Measurements from ENCODE around the gene VASH2. TPM values are rescaled to one million over a fixed set of nuclear protein-coding genes. Genes with fewer than 3 reads are reported as not detected.

The VASH2 gene
- polyA plus RNA-seq, 1 donor from 2014 or later: 65.2 TPM

DNA sequence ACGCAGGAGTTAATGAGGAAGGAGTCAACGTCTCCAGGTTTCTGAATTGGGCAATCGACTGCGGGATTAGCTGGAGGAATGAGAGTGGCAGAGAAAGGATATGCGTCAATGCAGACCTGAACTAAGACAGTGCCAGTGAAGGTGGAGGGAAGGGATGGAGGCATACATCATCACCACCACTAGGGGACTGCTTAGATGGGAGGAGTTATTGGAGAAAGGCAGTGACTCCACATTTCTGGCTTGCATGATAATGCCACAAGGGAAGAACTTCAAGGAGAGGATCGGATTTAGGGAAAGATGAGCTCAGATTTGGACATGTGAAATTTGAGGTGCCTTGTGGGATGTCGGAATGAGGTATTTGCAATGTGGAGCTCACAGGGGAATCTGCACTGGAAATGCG, 17.5 kb downstream of the VASH2 start:
- Histone ChIP-seq H3K4me3 (ENCODE audit: low read length) (no peak overlapping the region), H3K9me2 (ENCODE audit: insufficient read depth, low read length) (no peaks in the 10 kb centered on the region), H3K4me2 (ENCODE audit: low read length) (no peak overlapping the region)

DNA sequence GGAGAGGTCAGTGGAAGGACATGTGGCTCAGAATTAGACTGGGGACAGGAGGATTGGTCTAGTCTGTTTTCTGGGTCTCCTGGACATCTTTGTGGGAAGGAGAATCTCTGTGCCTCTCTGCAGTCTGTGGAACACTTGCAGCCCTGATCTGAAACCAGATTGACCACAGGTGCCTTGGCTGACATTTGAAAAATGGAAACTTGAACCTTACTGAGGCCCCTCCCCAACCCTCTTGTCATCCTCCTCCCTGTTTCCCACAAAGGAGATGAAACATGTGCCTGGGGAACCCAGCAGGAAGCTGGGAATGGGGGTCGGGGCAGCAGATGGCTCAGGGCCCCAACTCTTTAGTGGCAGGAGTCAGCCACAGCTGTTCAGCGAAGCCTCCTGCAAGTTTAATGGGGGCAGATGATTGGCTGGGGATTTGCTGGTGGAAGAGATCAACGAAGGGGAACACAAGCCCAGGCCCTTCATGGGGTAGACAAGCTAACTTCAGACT, 18.1 kb downstream of the VASH2 start:
- no peaks in the 10 kb centered on the region for H3K79me2 ChIP-seq (replicated peaks; ENCODE audit: insufficient read depth, low read length)
- no peak overlapping the region for H3K4me3 ChIP-seq (ENCODE audit: low read length)
- no peak overlapping the region for H3K4me2 ChIP-seq (ENCODE audit: low read length)
- no peak overlapping the region for H3K27ac ChIP-seq (ENCODE audit: low read length)
- no peak overlapping the region for H2AFZ ChIP-seq (ENCODE audit: low read depth, low read length)
- peaks cover 5% of the 10 kb centered on the region for H3K36me3 ChIP-seq (ENCODE audit: insufficient read depth, low read length)
- no peaks in the 10 kb centered on the region for H3K9me2 ChIP-seq (ENCODE audit: insufficient read depth, low read length)
- no peaks in the 10 kb centered on the region for H3K27me3 ChIP-seq (ENCODE audit: insufficient read depth, low read depth, low read length)
- no peaks in the 10 kb centered on the region for H3F3A ChIP-seq (ENCODE audit: insufficient read depth, low read length, poor library complexity, severe bottlenecking)
- no peak for TF ChIP-seq EZH2 (IDR thresholded peaks at IDR 0.05; ENCODE audit: borderline replicate concordance, insufficient read depth, low read length, poor library complexity, severe bottlenecking)
- TF ChIP-seq RAD21 (conservative IDR thresholded peaks at IDR 0.05): no peak
- no peak for TF ChIP-seq POLR2AphosphoS5 (IDR thresholded peaks at IDR 0.05)
- H3K9ac ChIP-seq (ENCODE audit: low read length): no peak overlapping the region
- H4K20me1 ChIP-seq (ENCODE audit: insufficient read depth): no peaks in the 10 kb centered on the region
- H3K9me3 ChIP-seq (ENCODE audit: low read length): no peaks in the 10 kb centered on the region

More for the DNA sequence above, 17.5 kb downstream of the VASH2 start:
- no peaks in the 10 kb centered on the region for H3K27me3 ChIP-seq (ENCODE audit: insufficient read depth, low read depth, low read length)
- H3K36me3 ChIP-seq (ENCODE audit: insufficient read depth, low read length): peaks cover 5% of the 10 kb centered on the region
- no peak overlapping the region for H3K27ac ChIP-seq (ENCODE audit: low read length)
- H3K9me3 ChIP-seq (ENCODE audit: low read length): no peaks in the 10 kb centered on the region
- H2AFZ ChIP-seq (ENCODE audit: low read depth, low read length): no peak overlapping the region
- no peaks in the 10 kb centered on the region for H3K79me2 ChIP-seq (replicated peaks; ENCODE audit: insufficient read depth, low read length)
- no peaks in the 10 kb centered on the region for H4K20me1 ChIP-seq (ENCODE audit: insufficient read depth)
- TF ChIP-seq TAF1 (IDR thresholded peaks at IDR 0.05; ENCODE audit: low read depth) (no peak), SMC3 (conservative IDR thresholded peaks at IDR 0.05; ENCODE audit: poor library complexity) (no peak), EP300 (conservative IDR thresholded peaks at IDR 0.05; ENCODE audit: poor library complexity, severe bottlenecking) (no peak), MXI1 (conservative IDR thresholded peaks at IDR 0.05; ENCODE audit: poor library complexity, severe bottlenecking) (no peak), RAD21 (conservative IDR thresholded peaks at IDR 0.05) (no peak), POLR2AphosphoS5 (IDR thresholded peaks at IDR 0.05) (no peak)
- no peak overlapping the region for H3K9ac ChIP-seq (ENCODE audit: low read length)
- H3F3A ChIP-seq (ENCODE audit: insufficient read depth, low read length, poor library complexity, severe bottlenecking): no peaks in the 10 kb centered on the region

DNA sequence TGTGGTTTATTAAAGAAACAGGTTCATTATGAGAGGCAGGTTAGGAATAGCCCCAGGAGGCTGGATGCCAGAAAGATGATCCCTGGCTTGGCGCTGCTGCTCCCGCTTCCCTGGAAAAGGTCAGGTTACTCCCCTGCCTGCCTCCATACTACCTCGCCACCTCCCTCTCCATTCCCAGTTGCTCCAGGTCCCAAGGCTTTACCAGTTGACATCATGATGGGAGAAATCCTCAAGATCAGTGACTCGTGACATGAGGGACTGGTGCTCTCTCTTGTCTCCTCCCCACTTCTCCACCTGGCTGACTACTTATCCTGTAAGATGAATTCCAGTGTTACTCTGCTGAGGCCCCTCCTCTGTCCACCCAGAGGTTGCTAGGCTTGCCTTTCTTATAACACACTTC, 19.7 kb downstream of the VASH2 start:
- no peaks in the 10 kb centered on the region for H3K9me3 ChIP-seq (ENCODE audit: low read length)
- no peak for TF ChIP-seq EP300 (conservative IDR thresholded peaks at IDR 0.05; ENCODE audit: poor library complexity, severe bottlenecking)
- no peak for TF ChIP-seq SMC3 (conservative IDR thresholded peaks at IDR 0.05; ENCODE audit: poor library complexity)
- no peak for TF ChIP-seq EZH2 (IDR thresholded peaks at IDR 0.05; ENCODE audit: borderline replicate concordance, insufficient read depth, low read length, poor library complexity, severe bottlenecking)
- no peak for TF ChIP-seq TAF1 (IDR thresholded peaks at IDR 0.05; ENCODE audit: low read depth)
- TF ChIP-seq, protein P1, sequence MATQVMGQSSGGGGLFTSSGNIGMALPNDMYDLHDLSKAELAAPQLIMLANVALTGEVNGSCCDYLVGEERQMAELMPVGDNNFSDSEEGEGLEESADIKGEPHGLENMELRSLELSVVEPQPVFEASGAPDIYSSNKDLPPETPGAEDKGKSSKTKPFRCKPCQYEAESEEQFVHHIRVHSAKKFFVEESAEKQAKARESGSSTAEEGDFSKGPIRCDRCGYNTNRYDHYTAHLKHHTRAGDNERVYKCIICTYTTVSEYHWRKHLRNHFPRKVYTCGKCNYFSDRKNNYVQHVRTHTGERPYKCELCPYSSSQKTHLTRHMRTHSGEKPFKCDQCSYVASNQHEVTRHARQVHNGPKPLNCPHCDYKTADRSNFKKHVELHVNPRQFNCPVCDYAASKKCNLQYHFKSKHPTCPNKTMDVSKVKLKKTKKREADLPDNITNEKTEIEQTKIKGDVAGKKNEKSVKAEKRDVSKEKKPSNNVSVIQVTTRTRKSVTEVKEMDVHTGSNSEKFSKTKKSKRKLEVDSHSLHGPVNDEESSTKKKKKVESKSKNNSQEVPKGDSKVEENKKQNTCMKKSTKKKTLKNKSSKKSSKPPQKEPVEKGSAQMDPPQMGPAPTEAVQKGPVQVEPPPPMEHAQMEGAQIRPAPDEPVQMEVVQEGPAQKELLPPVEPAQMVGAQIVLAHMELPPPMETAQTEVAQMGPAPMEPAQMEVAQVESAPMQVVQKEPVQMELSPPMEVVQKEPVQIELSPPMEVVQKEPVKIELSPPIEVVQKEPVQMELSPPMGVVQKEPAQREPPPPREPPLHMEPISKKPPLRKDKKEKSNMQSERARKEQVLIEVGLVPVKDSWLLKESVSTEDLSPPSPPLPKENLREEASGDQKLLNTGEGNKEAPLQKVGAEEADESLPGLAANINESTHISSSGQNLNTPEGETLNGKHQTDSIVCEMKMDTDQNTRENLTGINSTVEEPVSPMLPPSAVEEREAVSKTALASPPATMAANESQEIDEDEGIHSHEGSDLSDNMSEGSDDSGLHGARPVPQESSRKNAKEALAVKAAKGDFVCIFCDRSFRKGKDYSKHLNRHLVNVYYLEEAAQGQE (IDR thresholded peaks at IDR 0.05; ENCODE audit: borderline replicate concordance): no peak
- H3K36me3 ChIP-seq (ENCODE audit: insufficient read depth, low read length): peaks cover 5% of the 10 kb centered on the region
- H3K4me3 ChIP-seq (ENCODE audit: low read length): no peak overlapping the region
- H2AFZ ChIP-seq (ENCODE audit: low read depth, low read length): no peak overlapping the region
- H3K27me3 ChIP-seq (ENCODE audit: insufficient read depth, low read depth, low read length): no peaks in the 10 kb centered on the region
- no peaks in the 10 kb centered on the region for H3F3A ChIP-seq (ENCODE audit: insufficient read depth, low read length, poor library complexity, severe bottlenecking)
- no peaks in the 10 kb centered on the region for H4K20me1 ChIP-seq (ENCODE audit: insufficient read depth)
- H3K9ac ChIP-seq (ENCODE audit: low read length): no peak overlapping the region
- no peaks in the 10 kb centered on the region for H3K9me2 ChIP-seq (ENCODE audit: insufficient read depth, low read length)
- no peak overlapping the region for H3K4me2 ChIP-seq (ENCODE audit: low read length)
- H3K27ac ChIP-seq (ENCODE audit: low read length): no peak overlapping the region
- no peaks in the 10 kb centered on the region for H3K79me2 ChIP-seq (replicated peaks; ENCODE audit: insufficient read depth, low read length)
